Measurements from ENCODE around the gene HMGCS1.

DNA sequence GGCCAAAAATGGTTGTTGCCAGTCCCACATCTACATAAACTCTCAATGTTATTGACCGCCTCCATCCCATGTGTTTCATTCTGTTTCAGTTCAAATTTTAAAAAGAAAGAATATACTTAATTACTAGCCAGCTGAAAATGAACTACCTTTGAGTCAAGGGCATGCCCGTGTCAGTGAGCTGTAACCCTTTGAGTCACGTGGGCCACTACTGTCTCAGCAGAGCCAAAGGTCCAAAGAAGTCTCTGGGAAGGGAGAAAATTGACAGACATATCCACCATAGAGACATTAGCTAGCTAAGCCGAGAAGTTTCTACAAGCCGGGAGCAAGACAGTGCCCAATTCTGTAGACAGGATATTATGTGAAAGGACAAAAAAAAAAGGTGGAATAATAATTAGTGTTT lies 61.5 kb downstream of the HMGCS1 start:
- no peak for TF ChIP-seq CTCF (IDR thresholded peaks at IDR 0.05; ENCODE audit: borderline replicate concordance, extremely low read depth, low read length, poor library complexity, severe bottlenecking)
- no peak for TF ChIP-seq EZH2 (IDR thresholded peaks at IDR 0.05; ENCODE audit: borderline replicate concordance, low read depth, low read length, severe bottlenecking)

Measured in DND-41 (cell line).